Gastrocnemius medialis (tissue), 4 donors: Measurements from ENCODE around the gene EPHA5.

Source experiments
- CTCF ChIP-seq, 5 experiments: fragments of 450-650 bp in 3 of 5; fragments of 200-600 bp in 2 of 5; sonication (generic) in 2 of 5; IDR thresholded peaks in 4 of 5; conservative IDR thresholded peaks in 1 of 5; 1 replicate in 4 of 5; 2 replicates in 1 of 5; pipeline ENCODE4 v1.5.1; 2016 to 2019; ENCODE audit warnings: antibody characterized with exemption in 5 of 5, mild to moderate bottlenecking in 3 of 5, moderate library complexity in 3 of 5
- POLR2A ChIP-seq, 2 donors: fragments of 450-650 bp; IDR thresholded peaks; one replicate each; pipeline ENCODE4 v1.6.1; 2017; ENCODE audit warnings: antibody characterized with exemption in 2 of 2, mild to moderate bottlenecking in 2 of 2, moderate library complexity in 2 of 2

DNA sequence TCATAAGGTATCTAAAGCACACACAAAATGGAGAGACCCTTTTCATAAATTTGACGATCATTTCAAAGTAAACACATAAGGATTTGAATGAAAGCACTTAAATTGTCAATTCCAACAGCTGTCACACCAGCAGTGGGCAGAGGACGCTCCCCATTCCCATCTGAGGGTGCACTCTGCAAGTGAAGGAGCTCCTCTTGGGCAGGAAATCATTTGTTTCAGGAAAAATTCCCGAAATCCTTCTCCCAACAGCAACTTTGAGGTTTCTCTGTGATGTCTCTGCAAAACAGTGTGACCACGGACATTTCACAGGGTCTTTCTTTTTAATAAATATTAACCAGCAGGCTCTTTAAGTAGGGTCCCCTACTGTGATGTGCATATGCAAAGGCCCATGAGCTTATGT, 111.0 kb downstream of the EPHA5 start:
- TF ChIP-seq POLR2A (IDR thresholded peaks at IDR 0.05) = no peak
- TF ChIP-seq CTCF (IDR thresholded peaks at IDR 0.05 in 4 of 5, conservative IDR thresholded peaks at IDR 0.05 in 1 of 5) = no peak
